HCT116 (cell line): Measurements from ENCODE around the gene BOD1. TPM values are rescaled to one million over a fixed set of nuclear protein-coding genes. Genes with fewer than 3 reads are reported as not detected.
"Not testable (repeated sequence)": the region's sequence is repeated elsewhere in the genome, so short reads cannot be mapped to it uniquely, and the experiment has no call there.

Source experiments
- ATAC-seq: fragments of 200-7000 bp; cut with Tn5 transposase; 2 replicates; pipeline ENCODE4 v1.9.1; 2020; ENCODE audit warnings: mild to moderate bottlenecking, moderate library complexity
- BruUV-seq: library from RNA; stranded (reverse); fragments of 400-500 nt; replicated peaks from 2 replicates; lab custom pipeline; 2021; lab: Mats Ljungman, UMichigan
- CTCF ChIA-PET: fragments of 300-600 bp; sonication (Branson Sonifier 250); formaldehyde crosslinking; loops from one replicate; lab custom pipeline; 2021; ENCODE audit warnings: antibody characterized with exemption; lab: Charles Lee
- POLR2A ChIA-PET: fragments of 300-600, 350-600 bp; sonication (Branson Sonifier 250); formaldehyde crosslinking; loops from one replicate; lab custom pipeline; 2021; ENCODE audit warnings: antibody characterized with exemption; lab: Charles Lee
- RAD21 ChIA-PET, 2 experiments: fragments of 300-600 bp; sonication (Branson Sonifier 250); formaldehyde crosslinking; loops; one replicate each; lab custom pipeline; 2023; ENCODE audit warnings: low total read pairs in 2 of 2; ENCODE audit not compliant: uncharacterized antibody in 2 of 2, unreplicated experiment in 2 of 2, low non-redundant PET in 1 of 2; lab: Charles Lee
- DNase-seq: peaks from one replicate; pipeline ENCODE4 v3.0.0-alpha.2; 2010; ENCODE audit warnings: low read depth, low spot score
- H2AFZ ChIP-seq: fragments of 200-600 bp; shearing (Covaris generic), sonication (generic); 2 replicates; pipeline ENCODE4 v1.6.1; 2017; ENCODE audit warnings: low read depth, mixed run types, mixed read lengths, antibody characterized with exemption, low read length; ENCODE audit not compliant: poor library complexity, severe bottlenecking
- H3K27ac ChIP-seq: 2 replicates; pipeline ENCODE4 v1.5.1; 2012; ENCODE audit warnings: low read depth, low read length
- H3K27me3 ChIP-seq: fragments of 200-600 bp; sonication (generic); 2 replicates; pipeline ENCODE4 v1.6.1; 2016; ENCODE audit warnings: mixed run types, low read length, mixed read lengths; ENCODE audit not compliant: insufficient read depth
- H3K36me3 ChIP-seq, 2 experiments: fragments of 200-500 bp in 1 of 2; fragments of 200-600 bp in 1 of 2; sonication (Bioruptor generic) in 1 of 2; sonication (generic) in 1 of 2; 2 replicates each; pipeline versions ENCODE4 v1.5.1 to v1.6.1; 2014 to 2016; ENCODE audit warnings: low read length in 2 of 2, inconsistent platforms in 1 of 2, mixed read lengths in 1 of 2, mixed run types in 1 of 2; ENCODE audit not compliant: insufficient read depth in 2 of 2, control insufficient read depth in 1 of 2
- H3K4me1 ChIP-seq, 2 experiments: fragments of 200-600 bp in 1 of 2; sonication (generic) in 1 of 2; 2 replicates each; pipeline versions ENCODE4 v1.5.1 to v1.6.1; 2012 to 2017; ENCODE audit warnings: low read length in 2 of 2, inconsistent platforms in 1 of 2, mild to moderate bottlenecking in 1 of 2, mixed read lengths in 1 of 2, mixed run types in 1 of 2, moderate library complexity in 1 of 2; ENCODE audit not compliant: insufficient read depth in 2 of 2, control insufficient read depth in 1 of 2
- H3K4me2 ChIP-seq: fragments of 200-600 bp; sonication (generic); 2 replicates; pipeline ENCODE4 v1.6.1; 2017; ENCODE audit warnings: mixed run types, low read length, mixed read lengths
- H3K4me3 ChIP-seq, 2 experiments: fragments of 200-600 bp in 1 of 2; sonication (generic) in 1 of 2; replicated peaks in 1 of 2; 2 replicates each; pipeline ENCODE4 v1.5.1; 2011 to 2016; ENCODE audit warnings: low read length in 2 of 2, control low read depth in 1 of 2, low read depth in 1 of 2, mild to moderate bottlenecking in 1 of 2, mixed read lengths in 1 of 2, mixed run types in 1 of 2
- H3K79me2 ChIP-seq: fragments of 200-600 bp; sonication (generic); 2 replicates; pipeline ENCODE4 v1.6.1; 2017; ENCODE audit warnings: mild to moderate bottlenecking, mixed run types, low read length, moderate library complexity, mixed read lengths; ENCODE audit not compliant: insufficient read depth
- H3K9ac ChIP-seq: fragments of 200-600 bp; sonication (generic); 2 replicates; pipeline ENCODE4 v1.6.1; 2016; ENCODE audit warnings: low read length, mixed read lengths
- H3K9me2 ChIP-seq: fragments of 200-600 bp; sonication (generic), shearing (Covaris generic); 2 replicates; pipeline ENCODE4 v1.6.1; 2017; ENCODE audit warnings: mixed run types, mild to moderate bottlenecking, moderate library complexity; ENCODE audit not compliant: insufficient read depth
- H3K9me3 ChIP-seq, 2 experiments: fragments of 200-500 bp in 1 of 2; fragments of 200-600 bp in 1 of 2; sonication (Bioruptor generic) in 1 of 2; sonication (generic) in 1 of 2; 2 replicates each; pipeline ENCODE4 v1.6.1; 2014 to 2017; ENCODE audit warnings: low read length in 2 of 2, mixed read lengths in 2 of 2, inconsistent platforms in 1 of 2, low read depth in 1 of 2, mild to moderate bottlenecking in 1 of 2, mixed run types in 1 of 2, moderate library complexity in 1 of 2; ENCODE audit not compliant: control insufficient read depth in 1 of 2, insufficient read depth in 1 of 2
- H4K20me1 ChIP-seq: fragments of 200-600 bp; sonication (generic), shearing (Covaris generic); 2 replicates; pipeline ENCODE4 v1.6.1; 2017; ENCODE audit warnings: mixed run types, mild to moderate bottlenecking, moderate library complexity; ENCODE audit not compliant: insufficient read depth
- ATF3 ChIP-seq: IDR thresholded peaks from 2 replicates; pipeline ENCODE4 v1.6.1; 2012
- CBX3 ChIP-seq: IDR thresholded peaks from 2 replicates; pipeline ENCODE4 v1.6.1; 2012; ENCODE audit warnings: low read depth
- ELF1 ChIP-seq: IDR thresholded peaks from 2 replicates; pipeline ENCODE4 v1.6.1; 2012; ENCODE audit warnings: low read depth, borderline replicate concordance
- EZH2 ChIP-seq: fragments of 200-600 bp; sonication (generic); IDR thresholded peaks from 2 replicates; pipeline ENCODE4 v1.6.1; 2017; ENCODE audit warnings: antibody characterized with exemption, mixed run types
- JUND ChIP-seq: IDR thresholded peaks from 2 replicates; pipeline ENCODE4 v1.6.1; 2012
- MAX ChIP-seq: IDR thresholded peaks from 2 replicates; pipeline ENCODE4 v1.6.1; 2012
- POLR2A ChIP-seq: IDR thresholded peaks from 2 replicates; pipeline ENCODE4 v1.7.0; 2011; ENCODE audit warnings: borderline replicate concordance; ENCODE audit not compliant: insufficient read depth, insufficient read length; ENCODE audit errors: extremely low read depth
- RAD21 ChIP-seq: IDR thresholded peaks from 2 replicates; pipeline ENCODE4 v1.6.1; 2012; ENCODE audit warnings: low read depth, mild to moderate bottlenecking
- REST ChIP-seq: IDR thresholded peaks from 2 replicates; pipeline ENCODE4 v1.6.1; 2012; ENCODE audit warnings: low read depth
- SP1 ChIP-seq: IDR thresholded peaks from 2 replicates; pipeline ENCODE4 v1.6.1; 2012; ENCODE audit warnings: low read depth
- SRF ChIP-seq: IDR thresholded peaks from 2 replicates; pipeline ENCODE4 v1.6.1; 2012; ENCODE audit warnings: low read depth
- TCF7L2 ChIP-seq: IDR thresholded peaks from 2 replicates; pipeline ENCODE4 v1.7.0; 2011; ENCODE audit warnings: borderline replicate concordance, inconsistent platforms; ENCODE audit not compliant: insufficient read depth, insufficient read length; ENCODE audit errors: extremely low read depth
- ZBTB33 ChIP-seq: IDR thresholded peaks from 2 replicates; pipeline ENCODE4 v1.6.1; 2011; ENCODE audit warnings: mild to moderate bottlenecking, low read length, moderate library complexity; ENCODE audit not compliant: insufficient replicate concordance; ENCODE audit errors: extremely low read depth
- intact Hi-C: fragments of 100-400 bp; cut with micrococcal nuclease; formaldehyde crosslinking; loops from 2 replicates; pipeline ENCODE4 v1.10.0; 2022
- total RNA-seq: library from RNA; stranded (reverse); gene quantifications from one replicate; pipeline ENCODE4 v1.2.1, GENCODE V29; 2021; ENCODE audit not compliant: unreplicated experiment

BOD1 gene
- total RNA-seq, 1 experiment from 2014 or later, result 60.2 TPM

- DNase-seq, H3K27me3 ChIP-seq, H3K9me2 ChIP-seq, H3K4me3 ChIP-seq, H3K27ac ChIP-seq, H3K4me2 ChIP-seq, ATAC-seq, H3K9me3 ChIP-seq, H3K79me2 ChIP-seq, H3K36me3 ChIP-seq, H2AFZ ChIP-seq, H4K20me1 ChIP-seq, BruUV-seq, H3K4me1 ChIP-seq, H3K9ac ChIP-seq, CTCF ChIA-PET, intact Hi-C loops, POLR2A ChIA-PET, RAD21 ChIA-PET: not testable (repeated sequence)
Measured at GRCh38 chr5:173586133-173586532, 30.3 kb downstream of the BOD1 start.

GRCh38 chr5:173583346-173583745 lies 33.1 kb downstream of the BOD1 start:
- H3K27ac ChIP-seq, result no peak overlapping the region
- BruUV-seq, result no TSS peak
- TF ChIP-seq EZH2 (no peak), ELF1 (no peak), REST (no peak), SRF (no peak), TCF7L2 (no peak), JUND (no peak), MAX (no peak), RAD21 (no peak), ZBTB33 (no peak), CBX3 (no peak), POLR2A (no peak), SP1 (no peak), ATF3 (no peak)
- peaks cover 4 to 5% of the 10 kb centered on the region in 2 experiments; a peak in 2 of 4 replicates for H3K9me3 ChIP-seq
- no peaks in the 10 kb centered on the region for H4K20me1 ChIP-seq
- POLR2A ChIA-PET, result no interaction called here
- H3K4me3 ChIP-seq, result no peak overlapping the region
- no peaks in the 10 kb centered on the region for H3K79me2 ChIP-seq
- H3K4me2 ChIP-seq, result no peak overlapping the region
- DNase-seq (no peak), ATAC-seq (no peak)
- CTCF ChIA-PET, result interaction anchor here (1.7 kb wide), 1 partner anchor 11 kb away, joined by 8 read pairs; no protein-coding TSS in a partner anchor
- H3K9me2 ChIP-seq, result no peaks in the 10 kb centered on the region
- no peaks in the 10 kb centered on the region for H3K27me3 ChIP-seq
- no peaks in the 10 kb centered on the region for H3K36me3 ChIP-seq
- RAD21 ChIA-PET, result no interaction called here
- intact Hi-C loops, result no loop called here
- no peak overlapping the region for H2AFZ ChIP-seq
- no peak overlapping the region for H3K9ac ChIP-seq
- no peaks in the 10 kb centered on the region for H3K4me1 ChIP-seq
